Gastroesophageal sphincter (tissue), 3 donors: ENCODE results near the gene NAA25.

Experiments used
- CTCF ChIP-seq, 4 experiments: fragments of 200-600 bp in 2 of 4; fragments of 450-650 bp in 2 of 4; sonication (generic) in 1 of 4; IDR thresholded peaks; one replicate each; pipeline ENCODE4 v1.5.1; 2017 to 2019; ENCODE audit warnings: antibody characterized with exemption in 4 of 4, mild to moderate bottlenecking in 2 of 4, moderate library complexity in 2 of 4
- POLR2AphosphoS5 ChIP-seq: sonication (generic); formaldehyde crosslinking; IDR thresholded peaks from one replicate; pipeline ENCODE4 v1.6.1; 2017; ENCODE audit warnings: antibody characterized with exemption

GRCh38 chr12:112046003-112046402, 62.6 kb downstream of the NAA25 start:
- TF ChIP-seq POLR2AphosphoS5 (peak; percentile 63), CTCF (IDR thresholded peaks at IDR 0.05) (peak in 2 of 4 experiments; percentile 19 to 23)
